Right cardiac atrium (tissue), 5 donors: ENCODE data around the gene NOL4L. TPM values are rescaled to one million over a fixed set of nuclear protein-coding genes. Genes with fewer than 3 reads are reported as not detected.
A peak's percentile ranks its signal among the peaks of the same experiment; 100 is the strongest.

Source experiments
- ATAC-seq, 2 donors: fragments of 200-7000 bp; cut with Tn5 transposase; one replicate each; pipeline versions ENCODE4 v1.8.0 to v1.9.1; 2020; ENCODE audit warnings: moderate library complexity in 2 of 2, mild to moderate bottlenecking in 1 of 2
- DNase-seq, 3 donors: peaks; one replicate each; pipeline ENCODE4 v3.0.0-alpha.2; 2020
- H3K27ac ChIP-seq: one replicate; pipeline ENCODE4 v1.5.1; 2013; ENCODE audit warnings: mild to moderate bottlenecking, low read length, control low read depth, moderate library complexity
- H3K27me3 ChIP-seq: one replicate; pipeline ENCODE4 v1.6.1; 2013; ENCODE audit not compliant: control insufficient read depth, insufficient read depth
- H3K4me1 ChIP-seq: one replicate; pipeline ENCODE4 v1.6.1; 2013; ENCODE audit warnings: low read length; ENCODE audit not compliant: control insufficient read depth, insufficient read depth
- H3K4me3 ChIP-seq: one replicate; pipeline ENCODE4 v1.5.1; 2013; ENCODE audit warnings: low read length, control low read depth
- H3K9me3 ChIP-seq: one replicate; pipeline ENCODE4 v1.6.1; 2013; ENCODE audit warnings: low read length; ENCODE audit not compliant: control insufficient read depth
- WGBS: extraction: QIAGEN DNeasy Blood & Tissue Kit; methylation state at CpG from one replicate; pipeline ENCODE4 v1.1.7; 2013; 5-methylcytosine and 5-hydroxymethylcytosine counted together
- intact Hi-C, 4 donors: fragments of 100-400 bp; cut with DNase I; formaldehyde crosslinking; loops; one replicate each; pipeline versions ENCODE4 v1.11.0 to v1.14.0; 2022 to 2023
- polyA plus RNA-seq: library from polyadenylated mRNA; stranded (reverse); fragments of 200-250 nt; gene quantifications from one replicate; pipeline ENCODE4 v1.2.3, GENCODE V29; 2013
- total RNA-seq, 4 donors: library from RNA; stranded (reverse); fragmentation: NEBNext Ultra II Directional; extraction: Animal tissue kit (Norgen Biotek cat#: 25700); gene quantifications; one replicate each; pipeline ENCODE4 v1.2.1, GENCODE V29; 2021
- donor health status: healthy with polysubstance abuse.
- donor health status: DM: no; HTN: yes; CAD: no.
- donor health status: DM: no; HTN: no; CAD: no.
- donor health status: DM: no; HTN: yes; CAD: no; lungs with severe emphysema.
- donor health status: DM: yes; HTN: yes; CAD: no.

Gene NOL4L
- total and polyA plus RNA-seq, 5 donors: 6.5 to 10.9 (median 8.3) TPM

DNA sequence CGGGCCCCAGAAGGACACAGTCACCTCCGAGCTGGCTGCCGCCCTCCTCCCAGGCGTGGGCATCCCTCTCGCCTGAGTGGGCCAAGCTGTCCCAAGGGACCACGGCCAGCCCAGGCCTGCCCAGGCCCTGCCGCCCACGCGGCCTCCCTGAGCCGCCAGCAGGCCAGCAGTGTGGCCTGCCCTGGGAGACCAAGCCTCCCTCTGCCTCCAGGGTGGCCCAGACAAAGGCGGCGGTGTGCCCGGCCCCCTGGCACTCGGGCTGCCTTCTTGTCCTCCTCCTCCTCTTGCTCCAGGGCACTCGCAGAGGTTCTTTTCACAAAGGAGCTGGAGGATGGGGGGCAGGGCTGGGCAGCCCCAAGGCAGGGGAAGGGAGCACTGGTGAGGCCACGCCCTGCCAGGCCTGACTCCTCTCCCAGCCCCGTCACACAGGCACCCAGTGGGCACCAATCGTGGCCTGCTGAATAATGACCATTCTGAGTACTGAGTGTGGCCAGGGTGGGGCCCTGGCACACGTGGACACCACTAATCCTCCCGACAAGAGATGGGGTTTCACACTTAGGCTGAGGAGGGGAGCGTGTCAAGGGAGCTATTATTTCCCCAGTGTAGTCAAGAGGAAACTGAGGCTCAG, 25.3 kb downstream of the NOL4L start:
- 83% methylated on average over 21 of the region's 21 CpGs for WGBS
- H3K9me3 ChIP-seq: no peaks in the 10 kb centered on the region
- DNase-seq: no peak

DNA sequence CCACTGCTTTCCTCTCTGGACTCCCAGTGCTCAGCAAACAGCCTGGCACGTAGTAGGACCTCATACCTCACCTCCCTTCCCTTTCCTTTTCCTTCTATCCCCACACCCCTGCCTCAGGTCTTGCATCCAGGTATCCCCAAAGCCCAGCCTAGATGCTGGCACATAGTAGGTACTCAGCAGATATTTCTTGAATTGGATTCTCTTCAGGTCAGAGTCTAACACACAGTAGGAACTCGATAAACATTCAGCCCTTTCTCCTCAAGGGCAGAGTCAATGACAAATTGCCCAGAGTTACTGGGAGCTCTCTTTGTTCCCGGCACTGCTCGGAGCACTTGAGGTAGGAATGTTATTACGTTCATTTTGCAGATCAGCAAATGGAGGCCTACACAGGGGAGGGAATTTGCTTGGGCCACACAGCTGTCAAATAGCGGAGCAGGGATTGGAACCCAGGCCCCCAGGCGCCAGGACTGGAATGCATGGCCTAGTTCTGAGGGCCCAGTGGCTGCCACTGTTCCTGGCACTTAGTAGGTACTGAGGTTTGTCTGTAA, 25.9 kb downstream of the NOL4L start:
- WGBS: 86% methylated on average over 7 of the region's 7 CpGs
- no peak overlapping the region for H3K27ac ChIP-seq
- no peak overlapping the region for H3K4me3 ChIP-seq
- no peak for ATAC-seq
- intact Hi-C loops: no loop called here
- no peak for DNase-seq
- no peaks in the 10 kb centered on the region for H3K27me3 ChIP-seq
- no peaks in the 10 kb centered on the region for H3K9me3 ChIP-seq
- H3K4me1 ChIP-seq: no peaks in the 10 kb centered on the region

More for the DNA sequence above, 25.3 kb downstream of the NOL4L start:
- H3K4me1 ChIP-seq: no peaks in the 10 kb centered on the region
- intact Hi-C loops: no loop called here
- no peaks in the 10 kb centered on the region for H3K27me3 ChIP-seq
- no peak overlapping the region for H3K27ac ChIP-seq
- H3K4me3 ChIP-seq: no peak overlapping the region
- peak in 1 of 2 donors; percentile 12 for ATAC-seq

DNA sequence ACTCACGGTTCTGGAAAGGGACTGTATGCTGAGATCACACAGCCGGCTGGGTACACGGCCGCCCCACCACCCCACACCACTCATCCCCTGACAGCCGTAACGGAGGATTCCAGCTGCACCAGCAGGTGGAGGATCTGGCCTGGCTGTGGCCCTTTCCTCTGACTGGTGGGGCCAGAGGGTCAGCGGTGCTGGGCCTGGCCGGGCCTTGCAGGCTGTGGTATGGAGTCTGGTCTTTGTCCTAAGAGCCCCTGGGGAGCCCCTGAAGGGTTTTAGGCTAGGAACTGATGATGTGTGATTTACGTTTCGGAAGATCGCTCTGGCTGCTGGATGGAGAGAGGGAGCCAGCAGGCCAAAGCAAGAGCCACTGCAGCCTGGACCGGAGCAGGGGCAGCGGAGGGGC, 26.6 kb downstream of the NOL4L start:
- Histone ChIP-seq H3K27ac (no peak overlapping the region), H3K27me3 (no peaks in the 10 kb centered on the region), H3K4me3 (no peak overlapping the region), H3K4me1 (no peaks in the 10 kb centered on the region), H3K9me3 (no peaks in the 10 kb centered on the region)
- WGBS: 77% methylated on average over 13 of the region's 13 CpGs
- intact Hi-C loops: no loop called here
- ATAC-seq: no peak
- DNase-seq: no peak

DNA sequence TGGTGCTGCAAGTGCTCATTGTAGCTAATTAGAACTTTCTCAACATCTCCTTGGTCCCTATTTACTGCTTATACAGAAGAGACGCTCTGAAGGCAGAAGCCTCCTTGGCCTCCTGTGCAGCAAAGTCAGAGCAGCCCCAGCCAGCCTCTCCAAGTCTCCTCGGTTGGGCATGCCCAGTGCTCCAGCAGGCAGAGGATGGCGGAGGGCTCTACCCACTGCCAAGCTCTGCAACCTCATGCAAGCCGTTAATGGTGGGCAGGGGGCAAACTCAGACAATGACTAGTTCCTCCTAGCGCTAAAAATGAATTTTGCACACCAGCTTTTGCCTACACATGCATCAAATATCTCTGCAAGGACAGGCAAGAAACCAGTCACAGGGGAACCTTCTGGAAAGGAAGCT, 27.8 kb downstream of the NOL4L start:
- Histone ChIP-seq H3K27me3 (no peaks in the 10 kb centered on the region), H3K9me3 (no peaks in the 10 kb centered on the region), H3K4me3 (no peak overlapping the region), H3K4me1 (no peaks in the 10 kb centered on the region), H3K27ac (no peak overlapping the region)
- ATAC-seq (no peak), DNase-seq (no peak)
- 73% methylated on average over 5 of the region's 5 CpGs for WGBS
- intact Hi-C loops: no loop called here

DNA sequence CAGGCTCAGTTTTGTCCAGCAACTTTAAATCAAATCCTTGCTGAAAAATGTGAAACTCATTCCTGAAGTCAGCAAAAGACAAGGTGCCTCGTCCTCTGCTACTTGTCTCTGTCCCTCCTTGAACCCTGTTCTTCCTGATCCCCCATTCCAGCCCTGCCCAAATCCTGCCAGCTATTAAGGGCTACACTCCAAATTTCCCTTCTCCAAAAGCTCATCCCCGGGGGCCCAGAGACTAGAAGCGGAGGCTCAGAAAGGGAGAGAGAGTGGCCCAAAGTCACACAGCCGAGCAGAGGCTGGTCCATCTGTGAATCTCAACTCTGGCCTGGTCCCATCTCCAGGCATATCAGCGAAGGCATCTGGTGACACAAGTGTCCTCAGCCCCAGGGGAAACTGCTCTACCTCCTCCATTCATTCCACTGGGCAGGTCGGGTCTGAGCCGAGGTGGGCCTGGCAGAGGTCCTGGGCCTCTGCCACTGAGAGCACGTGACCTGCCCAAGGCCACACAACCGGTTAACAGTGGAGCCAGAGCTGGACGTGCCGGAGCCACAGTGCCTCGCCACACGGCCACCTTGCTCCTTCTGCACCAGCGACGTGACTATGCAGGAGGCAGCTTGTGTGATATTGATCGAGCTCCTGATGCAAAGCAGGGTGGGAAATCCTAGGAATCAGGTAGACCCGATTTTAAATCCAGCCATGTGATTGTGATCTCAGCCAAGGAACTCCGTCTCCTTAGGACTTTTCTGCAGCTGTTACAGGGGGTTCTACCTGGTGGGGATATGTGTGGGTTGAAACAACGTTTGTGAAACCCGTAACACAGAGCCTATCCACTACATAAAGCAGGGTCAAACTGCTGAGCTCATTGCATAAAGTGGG, 28.6 kb downstream of the NOL4L start:
- WGBS: 92% methylated on average over 20 of the region's 20 CpGs

GRCh38 chr20:32555584-32555983, 29.5 kb downstream of the NOL4L start:
- H3K9me3 ChIP-seq: no peaks in the 10 kb centered on the region
- intact Hi-C loops: no loop called here
- no peaks in the 10 kb centered on the region for H3K4me1 ChIP-seq
- DNase-seq: no peak
- WGBS: 92% methylated on average over 8 of the region's 8 CpGs
- no peaks in the 10 kb centered on the region for H3K27me3 ChIP-seq
- ATAC-seq: no peak
- H3K27ac ChIP-seq: no peak overlapping the region
- no peak overlapping the region for H3K4me3 ChIP-seq

More for the DNA sequence above, 28.6 kb downstream of the NOL4L start:
- Histone ChIP-seq H3K27me3 (no peaks in the 10 kb centered on the region), H3K27ac (no peak overlapping the region), H3K9me3 (no peaks in the 10 kb centered on the region), H3K4me1 (no peaks in the 10 kb centered on the region), H3K4me3 (no peak overlapping the region)
- DNase-seq (no peak), ATAC-seq (no peak)
- intact Hi-C loops: no loop called here

DNA sequence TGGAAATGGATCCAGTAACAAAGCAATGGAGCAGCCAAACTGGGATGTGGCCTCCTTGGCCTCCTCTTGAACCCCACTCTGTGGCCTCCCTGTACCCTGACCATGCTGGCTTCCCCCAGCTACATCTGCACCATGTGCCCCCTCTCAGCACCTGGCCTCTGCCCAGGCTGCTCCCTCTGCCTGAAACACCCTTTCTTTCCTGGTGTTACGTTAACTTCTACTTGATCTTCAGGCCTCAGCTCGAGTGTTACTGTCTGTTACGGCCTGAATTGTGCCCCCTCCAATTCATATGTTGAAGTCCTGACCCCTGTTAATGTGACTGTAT, 30.2 kb downstream of the NOL4L start:
- intact Hi-C loops: no loop called here
- ATAC-seq (no peak), DNase-seq (no peak)
- Histone ChIP-seq H3K27me3 (no peaks in the 10 kb centered on the region), H3K9me3 (no peaks in the 10 kb centered on the region), H3K27ac (no peak overlapping the region), H3K4me3 (no peak overlapping the region), H3K4me1 (no peaks in the 10 kb centered on the region)
- whole genome bisulfite sequencing: 94% methylated on average over 3 of the region's 3 CpGs

GRCh38 chr20:32553618-32554017, 31.5 kb downstream of the NOL4L start:
- H3K4me1 ChIP-seq: no peaks in the 10 kb centered on the region
- no peak overlapping the region for H3K27ac ChIP-seq
- 92% methylated on average over 4 of the region's 4 CpGs for WGBS
- ATAC-seq: no peak
- no peaks in the 10 kb centered on the region for H3K27me3 ChIP-seq
- DNase-seq: no peak
- no peak overlapping the region for H3K4me3 ChIP-seq
- intact Hi-C loops: no loop called here
- H3K9me3 ChIP-seq: no peaks in the 10 kb centered on the region

- no peak for DNase-seq
- Histone ChIP-seq H3K9me3 (no peaks in the 10 kb centered on the region), H3K4me3 (no peak overlapping the region), H3K4me1 (no peaks in the 10 kb centered on the region), H3K27ac (no peak overlapping the region), H3K27me3 (no peaks in the 10 kb centered on the region)
- ATAC-seq: no peak
- intact Hi-C loops: no loop called here
- 96% methylated on average over 2 of the region's 2 CpGs for WGBS
These were observed 33.4 kb downstream of the NOL4L start for GRCh38 chr20:32551693-32552092.

- Histone ChIP-seq H3K9me3 (no peaks in the 10 kb centered on the region), H3K4me1 (no peaks in the 10 kb centered on the region), H3K4me3 (no peak overlapping the region), H3K27ac (no peak overlapping the region), H3K27me3 (no peaks in the 10 kb centered on the region)
- intact Hi-C loops: no loop called here
- ATAC-seq (no peak), DNase-seq (no peak)
- WGBS: 96% methylated on average over 2 of the region's 2 CpGs
These were observed 35.3 kb downstream of the NOL4L start for GRCh38 chr20:32549842-32550241.

- Histone ChIP-seq H3K4me3 (no peak overlapping the region), H3K9me3 (no peaks in the 10 kb centered on the region), H3K27me3 (no peaks in the 10 kb centered on the region), H3K27ac (no peak overlapping the region), H3K4me1 (no peaks in the 10 kb centered on the region)
- no peak for ATAC-seq
- intact Hi-C loops: no loop called here
- no peak for DNase-seq
- 61% methylated on average over 1 of the region's 1 CpG for WGBS
These were observed 37.4 kb downstream of the NOL4L start for GRCh38 chr20:32547753-32548034.
